HG03469 (cell line): ENCODE data around the gene CSGALNACT2.
A peak's percentile ranks its signal among the peaks of the same experiment; 100 is the strongest.

Experiments used
- ATAC-seq: cut with Tn5 transposase; IDR thresholded peaks from one replicate; pipeline ENCODE4 v1.9.1; 2021; ENCODE audit warnings: mild to moderate bottlenecking, moderate library complexity, moderate number of reproducible peaks; ENCODE audit not compliant: unreplicated experiment

Gene CSGALNACT2

DNA sequence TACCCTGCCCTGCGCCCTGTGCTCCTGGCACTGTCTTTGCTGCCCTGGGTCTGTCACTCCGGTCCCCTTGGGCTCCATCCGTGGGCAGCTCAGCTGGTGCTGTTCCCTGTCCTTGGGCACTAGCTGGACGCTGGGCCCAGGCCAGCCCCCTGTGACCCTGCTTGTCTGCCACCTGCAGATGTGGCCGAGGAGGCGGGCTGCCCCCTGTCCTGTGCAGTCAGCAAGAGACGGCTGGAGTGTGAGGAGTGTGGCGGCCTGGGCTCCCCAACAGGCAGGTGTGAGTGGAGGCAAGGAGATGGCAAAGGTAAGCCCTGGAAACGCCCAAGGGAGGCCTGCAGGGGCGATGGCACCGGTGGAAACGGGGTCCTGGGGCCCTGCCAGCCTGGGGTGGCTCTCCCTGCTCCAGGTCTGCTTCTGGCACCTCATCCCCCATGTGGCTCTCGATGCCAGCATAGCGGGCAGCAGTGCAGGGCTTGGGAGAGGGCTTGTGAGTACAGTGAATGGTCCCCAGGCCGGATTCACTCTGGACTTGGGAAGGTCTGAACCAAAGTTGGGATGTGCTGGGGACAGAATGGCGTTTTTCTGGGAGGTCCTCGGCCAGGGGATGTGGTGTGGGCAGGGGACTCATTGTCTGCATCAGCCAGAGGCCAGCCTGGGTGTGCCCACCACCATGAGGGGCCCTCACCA lies 26.2 kb upstream of the CSGALNACT2 start:
- ATAC-seq: no peak

DNA sequence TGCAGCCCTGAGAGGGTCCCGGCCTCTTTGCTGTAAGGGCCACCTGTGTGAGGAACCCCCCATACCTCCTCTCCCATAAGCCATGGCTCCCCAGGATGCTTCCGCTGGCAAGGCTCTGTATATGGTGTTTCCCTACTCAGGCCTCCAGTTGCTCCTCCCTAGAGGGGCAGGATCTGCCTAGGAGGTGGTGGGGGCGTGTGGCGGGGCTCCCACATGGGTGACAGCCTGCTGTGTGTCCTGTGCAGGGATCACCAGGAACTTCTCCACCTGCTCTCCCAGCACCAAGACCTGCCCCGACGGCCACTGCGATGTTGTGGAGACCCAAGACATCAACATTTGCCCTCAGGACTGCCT lies 25.7 kb upstream of the CSGALNACT2 start:
- ATAC-seq: no peak

DNA sequence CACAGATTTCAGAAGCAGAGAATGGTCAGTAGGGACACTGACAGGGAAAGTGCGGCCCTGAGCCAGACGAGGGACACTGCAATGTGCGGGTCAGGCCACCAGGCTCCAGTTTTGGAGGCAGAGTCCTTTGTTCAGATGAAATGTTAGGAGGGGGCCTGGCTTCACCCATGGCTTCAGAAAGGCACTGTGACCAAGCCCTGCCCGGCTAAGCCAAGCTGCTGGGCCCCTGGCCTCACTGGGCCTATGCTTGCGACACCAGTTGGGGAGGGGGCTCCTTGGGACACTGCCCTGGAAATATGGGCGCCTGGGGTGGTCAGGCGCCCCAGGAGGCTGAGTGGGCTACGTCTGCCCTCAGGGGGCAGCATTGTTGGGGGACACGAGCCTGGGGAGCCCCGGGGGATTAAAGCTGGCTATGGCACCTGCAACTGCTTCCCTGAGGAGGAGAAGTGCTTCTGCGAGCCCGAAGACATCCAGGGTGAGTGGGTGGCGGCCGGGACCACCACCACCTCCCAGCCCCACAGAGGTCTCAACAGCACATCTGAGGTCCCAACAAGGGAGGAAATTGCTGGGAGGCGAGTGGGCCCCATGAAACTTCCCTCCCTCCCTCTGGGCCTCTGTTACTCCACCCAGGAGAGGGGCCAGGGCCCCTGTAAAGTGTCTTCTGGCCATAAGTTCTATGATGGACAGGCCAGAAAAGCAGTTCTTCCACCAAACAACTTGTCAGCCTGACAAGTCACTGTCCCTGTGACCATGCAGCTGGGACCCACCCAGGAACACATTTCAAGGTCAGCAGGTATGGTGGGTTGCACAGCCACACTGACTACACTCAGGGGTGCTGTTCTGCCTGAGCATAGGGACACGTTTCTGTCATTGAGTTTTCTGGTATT lies 24.8 kb upstream of the CSGALNACT2 start:
- no peak for ATAC-seq

DNA sequence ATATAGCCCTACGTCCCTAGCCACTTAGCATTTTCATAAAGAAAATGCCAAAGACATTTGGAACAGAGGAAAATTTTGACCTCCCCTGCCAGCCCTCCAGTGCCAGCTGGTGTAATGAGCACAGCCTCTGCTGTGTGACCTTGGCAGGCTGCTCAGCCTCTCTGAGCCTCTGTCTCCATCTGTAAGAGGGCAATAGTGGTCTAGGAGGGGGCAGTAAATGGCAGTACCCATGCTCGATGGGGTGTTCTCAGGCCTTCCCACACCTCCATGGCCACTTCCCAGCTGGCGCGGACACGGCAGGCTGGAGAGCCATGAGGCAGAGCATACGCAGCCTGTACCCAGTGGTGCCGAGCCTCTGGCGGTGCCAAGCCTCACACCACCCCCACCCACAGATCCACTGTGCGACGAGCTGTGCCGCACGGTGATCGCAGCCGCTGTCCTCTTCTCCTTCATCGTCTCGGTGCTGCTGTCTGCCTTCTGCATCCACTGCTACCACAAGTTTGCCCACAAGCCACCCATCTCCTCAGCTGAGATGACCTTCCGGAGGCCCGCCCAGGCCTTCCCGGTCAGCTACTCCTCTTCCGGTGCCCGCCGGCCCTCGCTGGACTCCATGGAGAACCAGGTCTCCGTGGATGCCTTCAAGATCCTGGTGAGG lies 24.0 kb upstream of the CSGALNACT2 start:
- no peak for ATAC-seq

DNA sequence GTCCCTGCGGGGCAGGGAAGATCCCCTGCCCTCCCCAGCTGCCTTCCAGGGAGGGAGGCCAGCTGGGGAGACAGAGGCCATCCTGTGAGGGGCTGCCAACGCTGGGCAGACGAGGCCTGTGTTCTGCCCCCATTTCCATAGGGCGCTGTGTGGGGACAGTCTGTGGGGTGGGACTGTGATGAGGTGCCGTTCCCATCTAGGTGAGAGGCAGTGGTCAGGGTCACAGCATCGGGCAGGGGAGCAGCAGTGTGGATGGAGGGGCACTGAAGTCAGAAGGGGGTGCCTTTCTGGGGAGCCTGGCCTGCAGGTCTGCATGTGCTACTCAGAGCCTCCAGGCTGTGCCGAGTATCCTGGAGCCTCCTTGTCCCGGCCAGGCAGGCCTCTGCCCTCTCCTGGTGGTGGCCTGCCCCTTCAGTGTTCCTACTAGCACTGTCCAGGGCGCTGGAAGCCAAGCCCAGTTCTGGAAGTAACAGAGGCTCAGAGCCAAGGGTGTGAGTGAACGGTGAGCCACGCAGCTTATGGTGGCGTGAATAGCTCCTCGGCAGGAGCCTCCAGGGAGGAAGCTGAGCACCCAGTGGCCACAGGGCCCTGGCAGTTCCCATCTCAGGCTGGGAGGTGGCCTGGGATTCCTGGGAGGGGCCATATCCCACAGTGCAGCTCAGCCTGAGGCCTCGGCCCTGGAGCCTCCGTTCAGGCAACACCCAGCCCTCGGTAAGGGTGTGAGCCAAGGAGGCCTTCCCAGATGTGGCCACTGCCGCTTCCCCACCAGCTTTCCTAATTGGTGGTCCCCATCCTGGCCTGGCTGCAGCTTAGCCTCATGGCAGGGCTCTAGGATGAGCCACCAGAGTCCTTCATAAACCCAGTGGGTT lies 23.3 kb upstream of the CSGALNACT2 start:
- ATAC-seq: no peak

DNA sequence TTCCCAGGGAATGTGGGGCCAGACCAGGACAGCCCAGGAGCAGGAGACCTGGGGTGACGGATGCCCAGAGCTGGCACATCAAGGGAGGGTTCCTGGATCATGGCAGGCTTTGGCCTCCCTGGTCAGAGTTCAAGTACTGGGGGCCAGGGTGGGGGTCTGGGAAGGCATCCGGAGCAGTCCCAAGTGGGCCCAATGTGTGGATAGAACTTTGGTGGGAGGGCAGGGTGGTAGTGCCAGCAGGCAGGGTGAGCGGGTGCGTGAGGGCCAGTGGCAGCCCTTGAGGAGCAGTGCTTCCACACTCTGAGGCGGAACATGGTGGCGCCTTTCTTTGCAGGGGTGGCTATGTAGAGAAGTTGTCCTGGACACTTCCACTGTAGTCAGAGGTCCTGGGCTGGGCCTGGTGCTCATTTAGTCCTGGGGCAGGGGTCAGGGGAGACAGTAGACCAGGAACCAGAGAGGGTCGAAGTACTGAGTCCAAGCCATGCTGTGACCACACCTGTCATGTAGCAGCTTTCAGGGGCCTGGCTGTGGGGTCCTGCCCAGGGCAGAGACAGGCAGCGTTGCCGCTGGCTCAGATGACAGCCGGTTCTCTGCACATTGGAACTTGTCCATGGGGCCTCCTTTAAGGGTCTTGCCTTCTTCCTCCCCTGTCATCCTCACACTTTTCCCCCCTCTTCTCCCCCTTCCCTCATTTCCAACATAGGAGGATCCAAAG lies 22.2 kb upstream of the CSGALNACT2 start:
- no peak for ATAC-seq

DNA sequence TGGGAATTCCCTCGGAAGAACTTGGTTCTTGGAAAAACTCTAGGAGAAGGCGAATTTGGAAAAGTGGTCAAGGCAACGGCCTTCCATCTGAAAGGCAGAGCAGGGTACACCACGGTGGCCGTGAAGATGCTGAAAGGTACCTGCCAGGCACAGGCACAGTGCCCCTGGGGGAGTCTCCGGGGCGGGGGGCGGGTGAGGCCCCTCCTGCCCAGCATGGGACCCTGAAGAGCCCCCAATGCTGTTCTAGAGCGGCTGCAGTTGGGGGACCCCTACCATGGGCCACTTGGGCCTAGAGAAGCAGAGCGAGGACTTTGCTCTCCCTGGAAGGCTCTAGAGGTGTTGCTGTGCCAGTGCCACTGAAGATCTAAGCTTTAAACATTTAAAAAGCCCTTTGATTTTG lies 21.6 kb upstream of the CSGALNACT2 start:
- ATAC-seq: no peak

DNA sequence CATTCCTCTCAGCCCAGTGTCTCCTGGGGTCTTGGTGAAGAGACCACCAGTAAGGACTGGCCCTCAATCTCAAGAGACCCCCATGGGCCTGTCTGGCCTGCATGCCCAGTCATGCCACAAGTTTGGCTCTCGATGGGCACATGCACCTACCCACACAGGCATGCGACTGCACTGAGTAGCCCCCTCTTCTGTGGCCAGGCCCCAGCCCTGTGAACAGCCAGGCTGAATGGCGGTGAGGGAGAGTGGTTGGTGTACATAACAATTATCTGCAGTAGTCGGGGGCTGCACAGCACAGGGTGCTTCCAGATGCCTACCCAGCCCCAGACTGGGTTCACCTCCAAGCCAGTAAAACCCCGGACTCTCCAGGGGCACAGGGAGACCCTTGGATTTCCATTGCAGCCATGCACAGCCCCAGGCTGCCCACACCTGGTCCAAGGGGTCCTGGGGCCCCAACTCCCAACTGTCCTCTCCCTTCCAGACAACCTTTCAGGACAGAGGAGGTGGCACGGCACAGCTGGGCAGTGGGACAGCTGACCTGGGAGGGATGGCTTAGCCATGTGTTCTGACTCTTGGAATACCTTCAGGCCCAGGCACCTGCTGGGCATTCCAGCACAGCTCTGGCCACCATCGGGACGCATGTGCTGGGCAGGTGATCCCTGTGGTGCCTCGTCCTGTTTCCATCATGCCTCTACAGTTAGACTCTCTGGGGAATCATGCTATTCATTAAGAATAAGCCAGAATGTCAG lies 21.0 kb upstream of the CSGALNACT2 start:
- ATAC-seq: no peak

DNA sequence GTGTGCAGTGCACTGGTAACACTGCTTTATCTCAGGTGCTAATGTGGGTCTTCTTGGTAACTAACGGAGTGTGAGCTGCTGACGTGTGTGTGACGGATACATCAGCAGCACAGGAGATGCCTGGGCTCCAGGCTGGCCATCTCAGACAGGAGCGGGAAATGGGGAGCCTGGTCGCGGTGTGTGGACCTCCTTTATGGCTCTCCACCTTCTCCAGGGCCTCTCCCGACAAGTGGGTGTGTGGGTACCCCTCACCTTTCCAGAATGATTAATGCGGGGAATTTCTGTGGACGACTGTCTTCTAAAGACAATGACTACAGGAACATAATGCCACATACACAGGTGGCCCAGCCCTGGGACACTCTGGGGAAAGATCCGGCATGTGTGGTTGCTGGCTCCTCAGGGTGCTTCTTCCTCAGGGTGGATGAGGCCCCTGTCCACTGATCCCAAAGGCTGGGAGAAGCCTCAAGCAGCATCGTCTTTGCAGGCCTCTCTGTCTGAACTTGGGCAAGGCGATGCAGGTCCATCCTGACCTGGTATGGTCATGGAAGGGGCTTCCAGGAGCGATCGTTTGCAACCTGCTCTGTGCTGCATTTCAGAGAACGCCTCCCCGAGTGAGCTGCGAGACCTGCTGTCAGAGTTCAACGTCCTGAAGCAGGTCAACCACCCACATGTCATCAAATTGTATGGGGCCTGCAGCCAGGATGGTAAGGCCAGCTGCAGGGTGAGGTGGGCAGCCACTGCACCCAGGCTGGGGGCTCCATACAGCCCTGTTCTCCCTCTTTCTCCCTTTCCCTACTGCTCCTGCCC lies 20.3 kb upstream of the CSGALNACT2 start:
- no peak for ATAC-seq

DNA sequence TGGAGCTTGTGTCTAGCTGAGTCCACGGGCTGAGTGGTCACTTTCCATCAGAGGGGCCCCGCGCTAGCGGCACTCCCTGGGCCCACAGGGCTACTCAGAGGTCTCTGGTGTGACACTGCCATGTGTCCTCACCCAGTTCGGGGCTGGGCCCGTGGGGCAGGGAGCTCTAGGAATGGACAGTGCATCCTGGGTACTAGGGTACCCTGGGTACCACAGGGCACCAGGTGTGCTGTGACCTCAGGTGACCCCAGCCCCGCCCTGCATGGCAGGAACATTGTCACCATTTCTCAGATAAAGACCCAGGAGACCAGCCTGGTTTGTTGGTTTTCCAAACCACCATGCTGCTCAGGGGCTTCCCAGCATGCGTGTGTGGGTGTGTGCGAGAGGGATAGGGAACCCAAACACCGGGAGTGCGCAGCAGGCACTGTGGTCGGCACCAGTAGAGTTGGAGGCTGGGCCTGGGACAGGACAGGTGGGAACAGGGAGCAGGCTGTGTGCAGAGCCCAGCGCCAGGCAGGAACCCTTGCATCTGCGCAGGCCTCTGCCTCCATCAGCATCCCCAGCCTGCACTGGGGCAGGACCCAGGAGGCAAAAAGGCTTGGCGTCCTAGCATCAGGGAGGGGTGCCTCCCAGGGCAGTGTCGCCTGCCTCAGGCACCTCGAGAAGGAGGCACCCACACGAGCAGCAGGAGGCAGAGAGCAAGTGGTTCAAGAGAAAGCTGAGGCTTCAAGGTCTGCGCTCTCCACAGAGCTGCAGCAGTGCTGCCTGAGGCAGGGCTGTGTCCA lies 19.4 kb upstream of the CSGALNACT2 start:
- no peak for ATAC-seq

DNA sequence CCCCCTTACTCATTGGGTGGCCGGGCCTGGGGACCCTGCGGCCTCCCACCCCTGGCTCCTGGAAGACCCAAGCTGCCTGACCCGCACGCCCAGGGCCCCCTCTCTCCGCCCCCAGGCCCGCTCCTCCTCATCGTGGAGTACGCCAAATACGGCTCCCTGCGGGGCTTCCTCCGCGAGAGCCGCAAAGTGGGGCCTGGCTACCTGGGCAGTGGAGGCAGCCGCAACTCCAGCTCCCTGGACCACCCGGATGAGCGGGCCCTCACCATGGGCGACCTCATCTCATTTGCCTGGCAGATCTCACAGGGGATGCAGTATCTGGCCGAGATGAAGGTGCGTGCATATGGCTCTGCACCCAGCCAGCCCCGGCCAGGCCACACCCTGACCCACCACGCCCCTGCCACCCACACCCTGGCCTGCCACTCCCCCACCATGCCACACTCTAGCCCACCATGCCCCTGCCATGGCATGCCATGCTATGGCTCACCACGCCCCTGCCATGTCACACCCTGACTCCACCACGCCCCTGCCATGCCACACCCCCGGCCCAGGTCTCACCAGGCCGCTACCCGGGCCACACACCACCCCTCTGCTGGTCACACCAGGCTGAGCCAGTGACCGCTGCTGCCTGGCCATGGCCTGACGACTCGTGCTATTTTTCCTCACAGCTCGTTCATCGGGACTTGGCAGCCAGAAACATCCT lies 18.7 kb upstream of the CSGALNACT2 start:
- no peak for ATAC-seq

DNA sequence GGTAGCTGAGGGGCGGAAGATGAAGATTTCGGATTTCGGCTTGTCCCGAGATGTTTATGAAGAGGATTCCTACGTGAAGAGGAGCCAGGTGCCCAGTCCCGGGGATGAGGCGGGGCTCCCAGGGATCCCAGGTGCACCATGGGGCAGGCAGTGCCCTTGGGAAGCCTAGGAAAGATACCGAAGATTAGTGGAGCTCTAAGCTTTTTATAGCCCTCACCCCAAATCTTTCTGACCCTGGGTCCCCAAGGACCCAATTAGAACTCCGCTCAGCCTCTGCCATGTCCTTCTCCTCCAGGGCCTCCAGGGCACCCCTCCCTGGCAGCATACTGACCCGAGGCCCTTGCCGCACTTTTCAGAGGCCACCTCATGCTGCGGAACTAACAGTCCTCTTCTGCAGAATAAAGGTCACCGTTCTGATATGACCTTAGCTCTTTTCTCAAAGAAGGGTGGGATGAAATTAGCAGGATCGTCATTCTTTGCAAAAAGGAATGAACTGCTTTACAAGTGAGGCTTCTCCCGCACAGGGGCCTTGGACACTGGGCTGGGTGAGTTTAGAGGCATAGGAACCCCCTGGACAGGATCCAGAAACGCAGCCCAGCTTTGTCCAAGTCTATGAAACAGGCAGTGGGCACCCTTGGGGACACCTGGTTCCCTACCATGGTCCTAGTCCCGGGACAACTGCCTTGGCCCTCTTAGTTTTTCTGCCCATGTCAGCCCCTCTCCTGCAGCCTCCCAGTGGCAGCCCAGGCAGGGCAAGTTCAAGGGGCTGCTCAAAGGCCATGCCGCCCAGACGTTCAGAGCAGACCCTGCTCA lies 17.9 kb upstream of the CSGALNACT2 start:
- no peak for ATAC-seq

DNA sequence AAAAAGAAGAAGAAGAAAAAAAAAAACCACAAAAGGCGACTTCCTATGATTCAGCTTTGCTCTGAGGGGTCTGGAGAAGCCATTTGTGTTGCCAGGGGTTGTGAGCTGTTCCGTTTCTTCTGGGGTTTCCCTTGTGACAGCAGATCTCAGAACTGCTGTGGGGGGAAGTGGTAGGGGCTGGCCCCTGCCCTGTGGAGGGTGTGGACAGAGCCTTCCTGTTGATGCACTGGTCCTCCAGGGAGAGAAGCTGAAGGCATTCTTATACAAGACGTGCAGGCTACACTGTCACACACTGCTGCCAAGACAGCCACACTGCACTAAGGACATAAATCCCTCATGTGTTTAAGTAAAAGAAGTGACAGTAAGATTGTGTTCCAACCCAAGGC lies 17.3 kb upstream of the CSGALNACT2 start:
- ATAC-seq: peak; percentile 92

DNA sequence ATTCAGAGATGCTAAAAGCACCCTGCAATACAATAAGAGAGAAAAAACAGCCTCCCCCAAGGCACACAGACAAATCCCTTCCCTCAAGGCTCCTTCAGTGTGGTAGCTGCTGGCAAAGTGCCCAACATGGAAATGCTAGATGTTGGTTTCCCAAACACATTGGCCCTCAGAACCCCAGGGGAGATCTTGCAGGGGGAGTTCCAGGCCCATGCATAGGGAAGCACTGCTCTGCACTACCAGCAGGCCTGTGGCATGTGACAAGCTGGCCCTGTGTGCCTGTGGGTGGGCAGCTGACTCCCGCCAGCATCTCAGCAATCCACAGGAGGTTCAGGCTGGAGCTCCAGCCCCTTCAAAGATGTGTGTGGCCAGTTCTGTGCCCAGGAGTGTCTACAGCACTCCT lies 16.8 kb upstream of the CSGALNACT2 start:
- ATAC-seq: no peak

DNA sequence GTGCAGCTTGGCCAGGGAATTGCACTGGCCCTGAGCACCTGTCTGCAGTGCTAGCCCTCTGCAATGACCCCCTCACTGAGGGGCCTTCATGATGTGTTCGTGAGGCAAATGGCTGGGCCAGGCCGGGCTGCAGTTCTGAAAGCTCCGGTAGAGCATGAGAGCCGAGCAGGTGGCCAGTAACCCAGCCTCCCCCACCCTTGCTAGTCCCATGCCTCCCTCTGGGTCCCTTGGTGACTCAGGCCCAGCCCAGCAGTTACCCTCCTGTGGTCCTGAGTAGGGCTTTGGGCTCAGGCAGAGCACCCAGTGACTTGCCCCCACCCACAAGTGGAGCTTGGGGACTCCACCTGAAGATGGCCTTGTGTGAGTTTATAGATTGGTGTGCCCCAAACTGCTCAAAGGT lies 16.1 kb upstream of the CSGALNACT2 start:
- ATAC-seq: no peak

DNA sequence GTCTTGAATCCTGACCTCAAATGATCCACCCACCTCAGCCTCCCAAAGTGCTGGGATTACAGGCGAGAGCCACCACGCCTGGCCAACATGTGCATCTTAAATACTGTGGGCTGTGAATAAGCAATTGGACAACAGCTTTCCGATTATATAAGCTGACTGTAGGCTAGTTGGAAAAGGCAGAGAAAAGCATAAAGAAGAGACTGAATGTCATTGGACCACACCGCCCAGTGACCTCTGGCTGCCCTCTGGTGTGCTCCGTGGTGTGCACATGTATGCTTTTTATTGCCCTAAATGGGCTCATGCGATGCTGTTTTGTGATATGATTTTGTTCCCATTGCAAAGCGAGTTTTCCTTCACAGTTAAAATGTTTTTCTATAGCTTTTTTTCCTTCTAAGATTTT lies 15.4 kb upstream of the CSGALNACT2 start:
- ATAC-seq: no peak
